Astrocyte (in vitro differentiated cells and primary cell): ENCODE results near the gene QSER1.

ENCODE experiments used
- CTCF ChIP-seq: IDR thresholded peaks from 2 replicates; pipeline ENCODE4 v1.5.1; 2011; ENCODE audit warnings: low read depth, mild to moderate bottlenecking, inconsistent platforms, low read length, moderate library complexity; ENCODE audit not compliant: insufficient read depth
- EZH2 ChIP-seq: IDR thresholded peaks from 2 replicates; pipeline ENCODE4 v1.6.1; 2012; ENCODE audit warnings: mild to moderate bottlenecking, low read length, inconsistent platforms; ENCODE audit not compliant: insufficient read depth

GRCh38 chr11:32847511-32847910 lies 45.1 kb upstream of the QSER1 start:
- TF ChIP-seq CTCF (no peak), EZH2 (no peak)
